MM.1S (cell line): Measurements from ENCODE around the gene PER1.

Experiments used
- DNase-seq: peaks from one replicate; pipeline ENCODE4 v3.0.0-alpha.2; 2015
- H2AFZ ChIP-seq: fragments of 300-600 bp; sonication (generic); 2 replicates; pipeline ENCODE4 v1.6.0; 2016; ENCODE audit warnings: antibody characterized with exemption, low read length
- H3F3A ChIP-seq: fragments of 300-600 bp; sonication (generic); 2 replicates; pipeline ENCODE4 v1.6.1; 2016; ENCODE audit warnings: mild to moderate bottlenecking, antibody characterized with exemption, low read length, moderate library complexity, mixed read lengths; ENCODE audit not compliant: insufficient read depth
- H3K27ac ChIP-seq: fragments of 300-600 bp; sonication (generic); 2 replicates; pipeline ENCODE4 v1.5.1; 2016; ENCODE audit warnings: mild to moderate bottlenecking, low read length
- H3K27me3 ChIP-seq: fragments of 300-600 bp; sonication (generic); replicated peaks from 2 replicates; pipeline ENCODE4 v1.6.0; 2016; ENCODE audit warnings: low read length; ENCODE audit not compliant: insufficient read depth
- H3K36me3 ChIP-seq: fragments of 300-600 bp; sonication (generic); replicated peaks from 2 replicates; pipeline ENCODE4 v1.6.1; 2016; ENCODE audit warnings: mild to moderate bottlenecking, low read length, mixed read lengths; ENCODE audit not compliant: insufficient read depth
- H3K4me1 ChIP-seq: fragments of 300-600 bp; sonication (generic); 2 replicates; pipeline ENCODE4 v1.6.1; 2016; ENCODE audit warnings: low read length, mixed read lengths
- H3K4me2 ChIP-seq: fragments of 300-600 bp; sonication (generic); 2 replicates; pipeline ENCODE4 v1.6.0; 2016; ENCODE audit warnings: low read depth, low read length
- H3K4me3 ChIP-seq: fragments of 300-600 bp; sonication (generic); 2 replicates; pipeline ENCODE4 v1.5.1; 2016; ENCODE audit warnings: low read length, mixed read lengths
- H3K79me2 ChIP-seq: fragments of 300-600 bp; sonication (generic); 2 replicates; pipeline ENCODE4 v1.6.1; 2016; ENCODE audit warnings: mixed run types, low read length, mixed read lengths
- H3K9ac ChIP-seq: fragments of 300-600 bp; sonication (generic); 2 replicates; pipeline ENCODE4 v1.6.1; 2016; ENCODE audit warnings: low read length, mixed read lengths
- H3K9me2 ChIP-seq: fragments of 300-600 bp; sonication (generic); replicated peaks from 2 replicates; pipeline ENCODE4 v1.6.1; 2016; ENCODE audit warnings: mild to moderate bottlenecking, low read length, mixed read lengths; ENCODE audit not compliant: insufficient read depth
- H3K9me3 ChIP-seq: fragments of 300-600 bp; sonication (generic); replicated peaks from 2 replicates; pipeline ENCODE4 v1.6.1; 2016; ENCODE audit warnings: mild to moderate bottlenecking, low read length, mixed read lengths; ENCODE audit not compliant: insufficient read depth
- H4K20me1 ChIP-seq: fragments of 300-600 bp; sonication (generic); 2 replicates; pipeline ENCODE4 v1.6.1; 2016; ENCODE audit warnings: mild to moderate bottlenecking, low read length, moderate library complexity, mixed read lengths; ENCODE audit not compliant: insufficient read depth
- CTCF ChIP-seq: fragments of 300-600 bp; sonication (generic); IDR thresholded peaks from 2 replicates; pipeline ENCODE4 v1.5.1; 2016; ENCODE audit warnings: antibody characterized with exemption, low read length, mixed read lengths
- EZH2 ChIP-seq: fragments of 300-600 bp; sonication (generic); optimal IDR thresholded peaks from 2 replicates; pipeline ENCODE3; 2017; ENCODE audit warnings: low read depth, mild to moderate bottlenecking, antibody characterized with exemption, low read length, mixed read lengths
- EZH2phosphoT487 ChIP-seq: fragments of 300-600 bp; sonication (generic); IDR thresholded peaks from 2 replicates; pipeline ENCODE4 v1.6.1; 2018; ENCODE audit warnings: antibody characterized with exemption, low read length

Gene PER1

DNA sequence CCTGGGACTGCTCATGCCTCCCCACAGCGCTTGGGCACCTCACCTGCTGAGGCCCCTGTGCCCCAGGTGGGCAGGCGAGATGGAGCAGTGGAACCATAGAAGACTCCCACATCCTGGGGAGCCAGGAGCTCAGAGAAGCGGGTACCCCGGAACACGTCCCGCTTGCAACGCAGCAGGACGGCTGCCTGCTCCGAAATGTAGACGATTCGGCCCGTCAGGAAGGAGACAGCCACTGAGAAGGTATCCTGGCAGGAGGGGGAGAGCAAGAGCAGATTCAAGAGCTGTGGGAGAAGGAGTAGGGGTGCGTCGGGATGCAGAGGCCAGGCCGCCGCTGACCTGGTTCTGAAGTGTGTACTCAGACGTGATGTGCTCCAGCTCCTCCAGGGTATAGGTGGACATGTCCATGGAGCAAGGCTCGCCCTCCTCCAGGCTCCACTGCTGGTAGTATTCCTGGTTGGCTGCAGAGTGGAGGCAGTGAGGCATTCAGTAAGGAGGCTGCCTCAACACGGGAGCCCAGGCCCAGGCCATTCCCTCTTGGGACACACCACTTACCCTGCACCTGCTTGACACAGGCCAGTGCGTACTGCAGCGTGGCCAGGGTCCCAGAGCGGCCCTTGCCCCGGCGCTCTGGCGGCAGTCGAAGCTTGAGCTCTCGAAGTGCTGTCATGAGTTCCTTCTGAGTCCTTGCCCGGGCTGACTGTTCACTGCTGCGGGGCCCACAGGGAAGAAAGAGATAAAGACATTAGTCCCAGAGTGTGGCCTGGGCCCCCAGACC is 2.6 kb downstream of the PER1 start:
- Histone ChIP-seq H3K9me2 (no peaks in the 10 kb centered on the region), H3K9me3 (no peaks in the 10 kb centered on the region), H4K20me1 (no peaks in the 10 kb centered on the region)

GRCh38 chr17:8148560-8148959 is 3.6 kb downstream of the PER1 start:
- no peak overlapping the region for H3K4me3 ChIP-seq
- peaks cover 8% of the 10 kb centered on the region for H3F3A ChIP-seq
- DNase-seq, result no peak
- no peaks in the 10 kb centered on the region for H3K27me3 ChIP-seq
- no peak overlapping the region for H3K27ac ChIP-seq
- H3K36me3 ChIP-seq, result no peaks in the 10 kb centered on the region; the same call in 1 of the 2 replicates
- H3K79me2 ChIP-seq, result peaks cover 26% of the 10 kb centered on the region
- no peak for TF ChIP-seq EZH2
- no peak for TF ChIP-seq CTCF
- TF ChIP-seq EZH2phosphoT487, result no peak
- peaks cover 14% of the 10 kb centered on the region for H3K4me1 ChIP-seq
- no peak overlapping the region for H3K4me2 ChIP-seq
- H4K20me1 ChIP-seq, result no peaks in the 10 kb centered on the region
- no peak overlapping the region for H2AFZ ChIP-seq
- H3K9ac ChIP-seq, result no peak overlapping the region
- no peaks in the 10 kb centered on the region for H3K9me3 ChIP-seq
- no peaks in the 10 kb centered on the region for H3K9me2 ChIP-seq

More for the DNA sequence above, 2.6 kb downstream of the PER1 start:
- Histone ChIP-seq H3K9ac (no peak overlapping the region), H3K36me3 (no peaks in the 10 kb centered on the region; the same call in 1 of the 2 replicates), H3K27me3 (no peaks in the 10 kb centered on the region), H3K4me2 (no peak overlapping the region), H3F3A (peaks cover 8% of the 10 kb centered on the region), H2AFZ (no peak overlapping the region), H3K27ac (no peak overlapping the region), H3K79me2 (peaks cover 32% of the 10 kb centered on the region), H3K4me3 (no peak overlapping the region), H3K4me1 (peaks cover 14% of the 10 kb centered on the region)
- no peak for TF ChIP-seq EZH2
- DNase-seq, result no peak

GRCh38 chr17:8147805-8148404 is 4.3 kb downstream of the PER1 start:
- DNase-seq, result no peak
- H3F3A ChIP-seq, result peaks cover 8% of the 10 kb centered on the region
- H3K4me3 ChIP-seq, result no peak overlapping the region
- H3K79me2 ChIP-seq, result peaks cover 26% of the 10 kb centered on the region
- no peaks in the 10 kb centered on the region for H3K9me3 ChIP-seq
- no peaks in the 10 kb centered on the region for H3K27me3 ChIP-seq
- no peak overlapping the region for H3K9ac ChIP-seq
- TF ChIP-seq EZH2 (no peak), CTCF (no peak), EZH2phosphoT487 (no peak)
- H3K27ac ChIP-seq, result no peak overlapping the region
- peaks cover 13% of the 10 kb centered on the region for H3K4me1 ChIP-seq
- H3K36me3 ChIP-seq, result no peaks in the 10 kb centered on the region; the same call in 1 of the 2 replicates
- H2AFZ ChIP-seq, result no peak overlapping the region
- no peak overlapping the region for H3K4me2 ChIP-seq
- H4K20me1 ChIP-seq, result no peaks in the 10 kb centered on the region
- no peaks in the 10 kb centered on the region for H3K9me2 ChIP-seq
